HG03469 (cell line): ENCODE measurements around the gene CD72.

Source experiments
- ATAC-seq: cut with Tn5 transposase; IDR thresholded peaks from one replicate; pipeline ENCODE4 v1.9.1; 2021; ENCODE audit warnings: mild to moderate bottlenecking, moderate library complexity, moderate number of reproducible peaks; ENCODE audit not compliant: unreplicated experiment

Gene CD72, protein sequence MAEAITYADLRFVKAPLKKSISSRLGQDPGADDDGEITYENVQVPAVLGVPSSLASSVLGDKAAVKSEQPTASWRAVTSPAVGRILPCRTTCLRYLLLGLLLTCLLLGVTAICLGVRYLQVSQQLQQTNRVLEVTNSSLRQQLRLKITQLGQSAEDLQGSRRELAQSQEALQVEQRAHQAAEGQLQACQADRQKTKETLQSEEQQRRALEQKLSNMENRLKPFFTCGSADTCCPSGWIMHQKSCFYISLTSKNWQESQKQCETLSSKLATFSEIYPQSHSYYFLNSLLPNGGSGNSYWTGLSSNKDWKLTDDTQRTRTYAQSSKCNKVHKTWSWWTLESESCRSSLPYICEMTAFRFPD

DNA sequence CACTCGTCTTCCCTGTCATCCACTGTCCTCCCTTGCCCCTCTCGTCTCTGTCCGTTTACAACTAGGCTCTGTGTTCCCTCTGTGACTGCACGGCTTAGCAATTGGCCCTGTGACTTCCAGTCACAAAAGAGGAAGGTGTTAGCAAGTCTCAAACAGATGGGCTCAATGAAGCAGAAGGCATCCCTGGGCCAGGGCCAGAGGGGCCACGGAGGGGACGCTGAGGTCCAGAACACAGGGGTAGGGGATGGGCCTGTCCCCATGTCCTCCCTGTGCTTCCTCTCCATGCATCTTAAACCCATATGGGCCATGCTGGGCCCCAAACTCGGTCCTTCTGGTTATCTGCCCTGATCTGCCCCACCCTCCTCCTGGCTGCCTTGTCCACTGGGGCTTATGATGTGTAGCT, at the start of gene CD72:
CD72 (minus strand) TSS at position 89 of the 403 bp plus-strand sequence. CDS start 110 bp downstream, outside the sequence.
- ATAC-seq = no peak

DNA sequence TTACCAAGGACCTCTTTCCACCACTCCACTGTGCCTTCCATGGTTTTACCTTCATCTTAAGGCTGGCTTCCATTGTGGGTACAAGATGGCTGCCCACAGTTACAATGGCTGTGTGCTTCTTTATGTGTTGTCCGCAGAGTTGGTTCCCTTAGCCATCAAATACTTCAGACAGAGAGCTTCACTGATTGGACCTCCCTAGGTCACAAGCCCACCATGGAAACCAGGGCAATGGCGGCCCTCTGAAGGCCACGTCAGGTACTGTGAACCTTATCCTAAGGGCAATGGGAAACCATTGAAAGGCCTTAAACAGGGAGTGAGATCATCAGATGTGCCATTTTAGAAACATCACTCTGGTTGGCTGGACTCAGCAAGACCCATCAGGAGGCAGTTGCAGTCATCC, 49.7 kb upstream of the CD72 start:
- no peak for ATAC-seq

DNA sequence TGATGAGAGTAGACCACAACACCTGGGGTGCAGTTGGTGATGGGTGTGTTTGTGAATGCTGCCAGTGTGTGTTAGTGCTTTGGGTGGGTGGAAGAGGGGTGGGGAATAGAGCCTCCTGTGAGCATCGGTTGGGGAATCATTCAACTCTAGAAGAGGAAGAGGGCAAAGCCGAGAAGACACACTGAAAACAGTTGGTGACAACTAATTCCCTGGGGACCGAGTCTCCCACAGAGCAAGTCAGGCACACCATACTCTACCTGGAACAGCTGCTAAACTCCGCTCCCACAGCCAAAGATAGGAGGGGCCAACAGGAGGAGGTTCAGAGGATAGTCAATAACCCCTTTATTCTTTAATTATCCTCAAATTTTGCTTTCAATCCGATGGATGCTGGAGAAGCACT, 48.3 kb upstream of the CD72 start:
- no peak for ATAC-seq

DNA sequence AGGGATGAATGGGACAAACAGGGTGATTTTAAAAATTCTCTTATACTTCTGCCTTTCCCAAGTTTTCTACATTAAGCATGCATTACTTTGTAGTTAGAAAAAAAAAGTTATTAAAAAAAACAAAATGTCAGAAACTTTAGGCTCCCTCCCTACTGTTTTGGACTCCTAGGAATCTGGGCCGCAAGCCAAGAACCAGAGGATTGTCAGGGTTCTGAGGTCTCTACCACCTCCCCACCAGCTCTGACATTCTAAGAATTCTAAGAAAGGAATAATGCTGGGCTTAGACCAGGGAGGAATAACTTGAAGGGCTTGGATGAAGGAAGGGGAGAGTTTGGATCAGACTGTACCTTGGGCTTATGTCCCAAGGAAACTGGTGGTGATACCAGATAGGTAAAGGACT, 47.8 kb upstream of the CD72 start:
- ATAC-seq = no peak

DNA sequence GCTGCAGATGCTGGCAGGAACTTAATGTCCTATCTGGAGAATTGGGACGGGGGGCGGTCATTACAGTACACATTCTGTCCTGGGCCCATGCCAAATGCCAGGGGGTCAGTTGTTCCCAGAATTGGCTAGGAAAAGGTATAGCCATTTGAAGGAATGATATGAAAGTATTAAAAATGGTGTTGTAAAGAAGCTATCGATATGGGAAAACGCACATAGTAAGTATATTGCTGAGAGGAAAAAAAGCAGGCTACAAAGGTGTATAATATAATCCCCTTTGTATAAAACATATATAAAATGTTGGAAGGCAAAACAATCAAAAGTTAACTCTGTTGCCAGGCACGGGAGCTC, 47.2 kb upstream of the CD72 start:
- no peak for ATAC-seq

DNA sequence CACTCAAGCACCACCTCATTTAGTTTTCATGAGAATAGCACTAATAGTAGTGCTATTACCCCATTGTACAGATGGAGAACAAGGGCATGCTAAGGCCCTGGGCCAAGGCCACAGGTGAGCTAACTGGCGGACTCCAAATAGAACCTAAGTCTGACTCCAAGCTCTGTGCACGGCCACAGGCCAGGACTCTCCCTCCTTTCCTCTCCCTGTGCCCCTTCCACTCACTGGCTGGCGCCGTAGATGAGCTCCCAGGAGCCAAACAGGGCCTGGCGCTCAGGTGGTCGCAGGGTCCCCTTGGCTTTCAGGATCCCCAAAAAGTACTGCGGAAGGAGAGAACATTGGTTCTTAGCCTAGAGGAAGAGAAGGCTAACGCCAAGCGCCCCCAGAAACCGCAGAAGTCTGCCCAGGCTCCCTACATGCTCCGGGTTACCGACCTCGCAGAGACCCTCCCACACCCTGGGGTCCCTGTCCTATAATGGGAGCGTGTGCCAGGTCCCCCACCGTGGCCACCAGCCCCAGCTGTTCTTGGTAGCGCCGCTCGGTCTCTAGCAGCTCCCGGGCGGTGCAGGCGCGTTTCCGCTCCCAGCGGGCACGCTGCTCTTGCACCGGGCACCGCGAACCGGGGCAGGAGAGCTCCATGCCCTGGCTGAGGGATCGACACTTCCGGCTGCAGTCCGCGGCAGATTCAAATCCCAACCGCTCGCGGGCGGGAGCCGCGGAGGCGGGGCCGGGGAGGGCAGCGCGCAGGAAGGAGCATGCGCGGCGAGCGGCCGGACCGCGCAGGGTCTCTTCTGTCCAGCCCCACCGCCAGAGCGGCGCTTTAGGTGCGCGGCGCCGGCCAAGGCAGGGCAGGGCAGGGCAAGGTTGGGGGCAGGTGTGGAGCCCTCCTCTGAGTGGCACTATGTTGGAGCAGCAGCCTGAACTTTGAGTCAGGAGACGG, 46.6 kb upstream of the CD72 start, which contains the start of gene ARHGEF39:
ARHGEF39 (minus strand) TSS at position 665 of the 940 bp plus-strand sequence; CDS start at position 639, 26 bp downstream.
- ATAC-seq = peak; percentile 34

DNA sequence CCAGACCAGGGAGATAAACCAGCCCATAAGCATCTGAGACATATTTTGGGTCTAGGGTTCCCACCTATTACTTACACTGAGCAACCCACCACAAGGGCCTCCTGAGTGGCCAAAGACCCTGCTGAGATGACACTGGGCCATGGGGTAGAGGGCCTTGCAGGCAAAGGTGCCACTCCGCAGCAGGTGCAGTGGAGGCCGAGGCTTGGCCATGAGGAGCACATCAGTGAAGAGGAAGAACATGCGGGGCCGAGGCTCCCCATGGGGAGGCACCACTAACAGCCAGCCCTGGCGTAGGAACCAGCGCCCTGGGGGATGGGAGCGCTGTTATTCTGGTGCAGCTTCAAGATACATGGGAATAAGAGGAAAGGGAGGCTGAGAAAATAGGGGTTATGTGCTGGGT, 44.2 kb upstream of the CD72 start:
- no peak for ATAC-seq

DNA sequence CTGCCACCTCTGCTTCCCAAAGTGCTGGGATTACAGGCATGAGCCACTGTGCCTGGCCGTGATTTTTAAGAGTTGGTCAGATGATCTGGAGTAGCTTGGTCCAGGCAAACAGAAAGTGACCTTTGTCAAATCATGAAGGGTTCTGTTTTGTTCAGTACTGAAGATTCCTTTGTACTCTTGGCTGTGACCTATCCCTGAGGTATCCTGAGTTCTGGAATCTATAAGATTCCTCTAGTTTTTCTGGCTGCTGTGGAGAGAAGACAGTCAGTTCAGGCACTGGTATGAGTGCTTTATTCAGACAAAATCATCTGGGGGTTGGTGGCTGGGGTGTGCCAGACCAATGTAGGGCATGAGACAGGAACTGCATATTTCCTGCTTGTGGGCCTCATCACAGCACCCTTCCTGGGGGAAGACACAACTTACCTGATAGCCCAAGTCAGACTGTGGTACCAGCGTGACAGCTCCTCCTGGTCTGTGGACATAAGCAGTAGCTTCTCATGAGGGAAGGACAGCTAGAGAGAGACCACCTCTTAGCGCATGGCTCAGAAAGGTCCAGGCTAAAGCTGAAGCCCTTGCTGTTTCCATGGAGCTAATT, 43.6 kb upstream of the CD72 start:
- ATAC-seq = no peak

DNA sequence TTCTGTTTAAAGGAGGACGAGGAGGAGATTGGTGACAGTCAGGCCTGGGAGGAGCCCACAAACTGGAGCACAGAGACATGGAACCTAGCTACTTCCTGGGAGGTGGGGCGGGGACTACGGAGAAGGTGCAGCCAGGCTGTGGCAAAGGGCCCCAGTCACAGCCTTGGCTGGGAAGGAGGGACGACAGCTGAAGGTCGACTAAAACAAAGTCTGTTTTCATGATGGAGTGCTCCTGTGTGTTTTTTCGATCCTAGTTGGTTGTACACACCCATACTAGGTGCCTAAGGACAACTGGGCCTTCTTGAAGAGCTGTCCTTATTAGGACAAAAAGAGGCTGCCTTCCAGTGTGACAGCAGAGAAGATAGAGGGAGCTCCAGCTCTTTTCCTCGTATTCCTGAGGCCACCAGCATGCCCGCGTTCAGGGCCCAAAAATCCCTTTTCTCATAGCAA, 42.8 kb upstream of the CD72 start:
- ATAC-seq = no peak

DNA sequence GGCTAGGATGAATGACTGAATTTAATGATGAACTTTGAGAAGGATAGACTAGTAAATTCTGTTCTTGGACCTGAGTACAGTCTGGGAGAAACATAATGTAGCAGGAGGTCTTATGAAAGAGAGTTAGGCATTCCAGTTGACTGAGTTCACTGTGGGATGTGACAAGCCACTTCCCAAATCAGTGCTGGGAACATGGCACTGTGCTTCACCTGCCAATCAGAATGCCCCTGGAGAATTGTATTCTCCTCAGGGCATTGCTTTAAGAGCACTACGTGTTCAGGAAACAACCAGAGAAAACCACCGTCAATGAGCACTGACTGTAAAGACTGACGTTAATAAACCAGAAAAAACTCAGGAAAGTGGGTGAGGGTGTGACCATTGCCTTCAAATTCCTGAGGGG, 41.1 kb upstream of the CD72 start:
- ATAC-seq = no peak

DNA sequence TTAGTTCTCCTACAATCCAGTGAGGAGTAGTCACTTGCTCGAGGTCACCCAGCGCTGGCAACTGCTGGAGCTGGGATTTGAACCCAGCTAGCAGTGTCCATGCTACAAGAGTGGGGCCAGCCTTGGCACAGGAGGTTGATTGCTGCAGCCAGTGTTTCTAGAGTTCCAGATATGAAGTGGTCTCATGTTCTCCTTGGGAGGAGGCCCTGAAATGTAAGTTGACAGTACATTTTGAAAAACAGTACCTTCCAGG, 40.7 kb upstream of the CD72 start:
- ATAC-seq = no peak

DNA sequence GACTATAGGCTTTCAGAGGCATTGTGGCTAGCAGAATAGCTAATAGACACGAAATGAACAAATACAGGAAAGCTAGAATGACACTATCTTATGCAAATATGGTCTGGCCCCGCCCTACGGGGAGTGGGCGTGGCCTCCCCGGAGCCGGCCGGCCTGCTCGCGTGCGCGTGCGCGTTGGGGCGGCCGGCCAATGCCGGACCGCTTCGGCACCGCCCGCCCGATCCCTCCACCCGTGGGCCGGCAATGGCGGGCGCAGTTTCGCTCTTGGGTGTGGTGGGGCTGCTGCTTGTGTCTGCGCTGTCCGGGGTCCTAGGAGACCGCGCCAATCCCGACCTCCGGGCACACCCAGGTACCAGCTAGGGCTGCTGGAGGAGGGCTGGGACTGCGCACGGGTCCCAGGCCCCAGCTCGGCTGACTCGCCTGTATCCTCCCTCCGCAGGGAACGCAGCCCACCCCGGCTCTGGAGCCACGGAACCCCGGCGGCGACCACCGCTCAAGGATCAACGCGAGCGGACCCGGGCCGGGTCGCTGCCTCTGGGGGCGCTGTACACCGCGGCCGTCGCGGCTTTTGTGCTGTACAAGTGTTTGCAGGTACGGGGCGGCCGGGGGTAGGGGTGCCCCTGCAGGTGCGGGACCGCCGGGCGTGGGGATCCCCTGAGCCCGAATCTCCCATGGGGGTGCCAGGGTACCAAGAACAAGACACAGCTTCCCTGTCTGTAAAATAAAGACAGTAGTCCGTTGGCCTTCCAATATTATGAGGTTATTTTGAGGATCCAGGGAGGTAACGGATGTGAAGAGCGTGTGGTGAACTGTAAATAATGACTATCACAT, 40.1 kb upstream of the CD72 start, which contains the start of gene CCDC107:
CCDC107 (plus strand) TSS at position 156 of the 831 bp plus-strand sequence; CDS start at position 244, 88 bp downstream.
- peak; percentile 29 for ATAC-seq

DNA sequence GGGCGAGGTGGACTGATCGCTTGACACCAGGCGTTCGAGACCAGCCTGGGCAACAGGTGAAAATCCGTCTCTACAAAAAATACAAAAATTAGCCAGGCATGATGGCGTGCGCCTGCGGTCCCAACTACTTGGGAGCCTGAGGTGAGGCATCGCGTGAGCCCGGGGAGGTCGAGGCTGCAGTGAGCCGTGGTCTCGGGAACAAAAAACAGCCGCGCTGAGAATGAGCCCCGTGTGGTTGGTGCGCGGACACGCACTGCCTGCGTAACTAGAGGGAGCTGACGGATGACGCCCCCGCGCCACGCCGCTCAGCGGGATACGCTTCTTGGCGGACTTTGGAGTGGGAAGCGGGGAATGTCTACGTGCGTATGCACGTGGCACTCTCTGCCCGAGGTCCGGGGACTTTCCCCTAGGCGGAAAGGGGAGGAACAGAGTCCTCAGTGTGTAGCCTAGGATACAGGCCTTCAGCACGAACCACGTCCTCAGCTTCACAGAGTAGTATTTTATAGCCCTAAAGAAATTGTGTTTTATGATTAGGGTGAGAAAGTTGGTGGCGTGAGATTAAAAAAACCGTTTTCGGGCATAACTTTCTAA, 39.4 kb upstream of the CD72 start, which contains the start of gene RMRP:
RMRP (minus strand) TSS at position 474 of the 591 bp plus-strand sequence.
- peak; percentile 80 for ATAC-seq

DNA sequence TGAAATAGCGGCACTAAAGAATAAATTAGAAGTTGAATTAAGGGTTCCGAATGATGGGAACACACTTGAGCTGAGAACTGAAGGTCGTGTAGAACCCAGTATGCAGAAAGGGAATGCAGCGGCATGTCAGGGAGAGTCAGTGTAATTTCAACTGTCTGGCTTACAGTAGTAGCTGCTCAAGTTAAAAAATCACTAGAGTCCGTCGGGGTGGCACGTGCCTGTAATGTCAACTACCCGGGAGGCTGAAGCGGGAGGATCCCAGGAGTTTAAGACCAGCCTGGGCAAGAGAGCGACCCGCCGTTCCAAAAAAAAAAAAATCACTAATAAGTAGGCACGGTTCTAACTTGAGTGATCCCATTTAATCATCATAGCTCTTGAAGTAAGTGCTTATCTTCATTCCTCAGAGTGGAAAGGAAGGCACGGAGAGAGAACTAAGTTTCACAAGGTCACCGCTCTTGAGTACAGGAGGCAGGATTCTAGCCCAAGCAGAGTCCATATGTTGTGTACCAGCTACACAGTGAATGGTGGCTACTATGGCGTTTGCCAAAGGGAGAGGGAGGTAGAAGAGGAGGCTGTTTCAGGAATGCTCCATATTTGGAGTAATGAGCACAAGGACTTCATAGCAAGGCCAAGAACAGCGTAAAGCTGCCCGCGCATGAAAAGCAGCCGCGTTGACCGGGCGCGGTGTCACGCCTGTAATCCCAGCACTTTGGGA, 38.8 kb upstream of the CD72 start:
- ATAC-seq = no peak

DNA sequence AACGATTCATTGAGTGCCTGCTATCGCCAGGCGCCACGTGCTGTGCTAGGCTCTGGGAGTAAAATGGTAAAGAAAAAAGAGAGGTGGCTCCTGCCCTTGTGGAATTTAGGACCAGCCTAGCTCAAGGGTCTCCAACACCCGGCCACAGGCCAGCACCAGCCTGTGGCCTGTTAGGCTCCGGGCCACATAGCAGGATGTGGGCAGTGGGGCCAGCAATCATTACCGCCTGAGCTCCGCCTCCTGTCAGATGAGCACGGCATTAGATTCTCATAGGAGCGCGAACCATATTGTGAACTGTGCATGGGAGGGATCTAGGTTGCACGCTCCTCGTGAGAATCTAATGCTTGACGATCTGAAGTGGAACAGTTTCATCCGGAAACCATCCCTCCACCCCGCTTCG, 38.1 kb upstream of the CD72 start:
- no peak for ATAC-seq

DNA sequence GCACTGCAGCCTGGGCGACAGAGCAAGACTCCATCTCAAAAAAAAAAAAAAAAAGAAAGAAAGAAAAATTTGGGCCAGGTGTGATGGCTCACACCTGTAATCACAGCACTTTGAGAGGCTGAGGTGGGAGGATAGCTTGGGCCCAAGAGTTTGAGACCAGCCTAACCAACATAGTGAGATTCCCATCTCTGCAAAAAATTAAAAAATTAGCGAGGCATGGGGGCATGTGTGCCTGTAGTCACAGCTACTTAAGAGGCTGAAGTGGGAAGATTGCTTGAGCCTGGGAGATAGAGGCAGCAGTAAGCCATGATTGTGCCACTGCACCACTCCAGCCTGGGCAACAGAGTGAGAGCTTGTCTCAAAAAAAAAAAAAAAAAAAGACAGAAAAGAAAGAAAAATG, 35.4 kb upstream of the CD72 start:
- no peak for ATAC-seq

DNA sequence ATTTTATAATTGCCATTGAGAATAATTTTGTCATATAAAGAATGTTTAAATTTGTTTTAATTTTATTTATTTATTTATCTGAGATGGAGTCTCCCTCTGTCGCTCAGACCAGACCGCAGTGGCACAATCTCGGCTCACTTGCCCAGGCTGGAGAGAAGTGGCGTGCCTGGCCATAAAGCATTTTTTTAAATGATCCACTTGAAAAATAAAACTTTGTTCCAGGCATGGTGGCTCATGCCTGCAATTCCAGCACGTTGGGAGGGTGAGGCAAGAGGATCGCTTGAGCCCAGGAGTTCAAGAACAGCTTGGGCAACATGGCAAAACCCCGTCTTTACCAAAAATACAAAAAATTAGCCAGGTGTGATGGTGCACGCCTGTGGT, 34.6 kb upstream of the CD72 start:
- ATAC-seq = no peak

DNA sequence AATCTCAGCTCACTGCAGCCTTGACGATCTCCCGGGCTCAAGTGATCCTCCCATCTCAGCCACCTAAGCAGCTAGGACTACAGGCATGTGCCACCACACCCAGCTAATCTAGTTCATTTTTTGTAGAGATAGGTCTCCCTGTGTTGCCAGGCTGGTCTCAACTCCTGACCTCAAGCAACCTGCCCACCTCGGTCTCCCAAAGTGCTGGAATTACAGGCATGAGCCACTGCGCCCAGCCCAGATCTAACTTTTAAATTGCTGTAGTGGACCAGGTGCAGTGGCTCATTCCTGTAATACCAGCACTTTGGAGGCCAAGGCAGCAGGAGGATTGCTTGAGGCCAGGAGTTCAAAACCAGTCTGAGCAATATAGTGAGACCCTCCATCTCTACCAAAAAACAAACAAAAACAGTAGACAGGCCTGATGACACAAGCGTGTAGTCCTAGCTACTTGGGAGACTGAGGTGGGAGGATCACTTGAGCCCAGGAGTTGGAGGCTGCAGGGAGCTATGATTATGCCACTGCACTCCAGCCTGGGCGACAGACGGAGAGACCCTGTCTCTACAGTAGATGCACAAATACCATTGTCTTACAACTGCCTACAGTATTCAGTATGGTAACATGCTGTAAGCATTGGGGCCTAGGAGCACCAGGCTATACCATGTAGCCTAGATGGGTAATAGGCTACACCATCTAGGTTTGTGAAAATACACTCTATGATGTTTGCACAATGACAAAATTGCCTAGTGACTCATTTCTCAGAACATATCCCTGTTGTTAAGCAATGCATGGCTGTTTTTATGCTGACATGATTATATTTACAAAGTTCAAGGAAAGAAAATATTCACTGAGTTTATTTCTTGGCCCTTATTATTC, 34.0 kb upstream of the CD72 start:
- ATAC-seq = no peak
